ENCODE measurements around the gene RNASE8. TPM values are rescaled to one million over a fixed set of nuclear protein-coding genes. Genes with fewer than 3 reads are reported as not detected.

RNASE8 gene
- total RNA-seq, 2 experiments from 2014 or later = not detected

DNA sequence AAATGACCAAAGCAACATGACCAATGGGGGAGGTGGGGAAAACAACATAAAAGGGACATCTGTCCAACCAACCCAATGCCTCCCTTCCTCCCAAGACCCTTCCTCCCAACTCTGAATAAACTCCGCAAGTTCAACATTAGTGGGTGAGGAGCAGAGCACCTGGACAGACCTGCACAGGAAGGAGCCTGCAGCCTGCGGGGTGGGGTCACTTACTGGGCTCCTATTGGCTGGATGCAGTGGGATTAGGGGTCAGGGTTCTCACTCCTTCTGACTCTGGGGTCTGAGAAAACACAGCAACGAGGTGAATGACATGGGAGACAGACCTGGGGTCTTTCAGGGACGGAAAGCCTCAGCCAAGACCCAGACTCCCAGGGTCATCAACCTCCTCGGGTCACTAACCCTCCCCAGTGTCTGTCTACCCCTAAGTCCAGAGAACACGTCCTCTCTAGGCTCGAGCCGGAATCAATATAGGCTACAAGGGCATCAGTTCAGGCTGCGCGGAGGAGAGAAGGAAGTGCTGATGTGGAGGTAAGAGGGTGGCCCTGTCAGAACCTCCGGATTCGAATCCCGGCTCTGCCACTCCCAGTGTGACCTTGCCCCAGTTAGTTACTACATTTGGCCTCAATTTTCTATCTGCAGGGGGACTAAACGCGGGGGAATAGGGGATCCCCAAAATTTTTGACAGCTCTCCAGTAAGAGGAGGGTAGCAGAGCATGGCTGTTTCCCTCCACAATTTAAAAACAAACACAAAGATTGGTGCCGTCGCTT, 33.6 kb upstream of the RNASE8 start:
- H3K4me3 Mint-ChIP-seq = peak overlapping the region; percentile 78
- ATAC-seq (peak; percentile 40), DNase-seq (peak; percentile 18)
- H3K27ac Mint-ChIP-seq = peak overlapping the region; percentile 41
- intact Hi-C loops (cut with micrococcal nuclease) = no loop called here
- peaks cover 2% of the 10 kb centered on the region for H3K27me3 Mint-ChIP-seq
- CTCF ChIA-PET = interaction anchor here (0.8 to 15.2 kb wide), 9 partner anchors 9 to 81 kb away, joined by 3 to 224 read pairs (median 5); partner anchors contain the start of gene ZNF219
- H3K4me1 Mint-ChIP-seq (ENCODE audit: low read depth) = peaks cover 12% of the 10 kb centered on the region
- no peaks in the 10 kb centered on the region for H3K36me3 Mint-ChIP-seq (ENCODE audit: low read depth)
- TF ChIP-seq, protein P1, sequence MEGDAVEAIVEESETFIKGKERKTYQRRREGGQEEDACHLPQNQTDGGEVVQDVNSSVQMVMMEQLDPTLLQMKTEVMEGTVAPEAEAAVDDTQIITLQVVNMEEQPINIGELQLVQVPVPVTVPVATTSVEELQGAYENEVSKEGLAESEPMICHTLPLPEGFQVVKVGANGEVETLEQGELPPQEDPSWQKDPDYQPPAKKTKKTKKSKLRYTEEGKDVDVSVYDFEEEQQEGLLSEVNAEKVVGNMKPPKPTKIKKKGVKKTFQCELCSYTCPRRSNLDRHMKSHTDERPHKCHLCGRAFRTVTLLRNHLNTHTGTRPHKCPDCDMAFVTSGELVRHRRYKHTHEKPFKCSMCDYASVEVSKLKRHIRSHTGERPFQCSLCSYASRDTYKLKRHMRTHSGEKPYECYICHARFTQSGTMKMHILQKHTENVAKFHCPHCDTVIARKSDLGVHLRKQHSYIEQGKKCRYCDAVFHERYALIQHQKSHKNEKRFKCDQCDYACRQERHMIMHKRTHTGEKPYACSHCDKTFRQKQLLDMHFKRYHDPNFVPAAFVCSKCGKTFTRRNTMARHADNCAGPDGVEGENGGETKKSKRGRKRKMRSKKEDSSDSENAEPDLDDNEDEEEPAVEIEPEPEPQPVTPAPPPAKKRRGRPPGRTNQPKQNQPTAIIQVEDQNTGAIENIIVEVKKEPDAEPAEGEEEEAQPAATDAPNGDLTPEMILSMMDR (IDR thresholded peaks at IDR 0.05) = no peak
- no peaks in the 10 kb centered on the region for H3K9me3 Mint-ChIP-seq
- POLR2A ChIA-PET = interaction anchor here (1.1 to 1.2 kb wide), 3 partner anchors 9 to 79 kb away, joined by 3 to 7 read pairs (median 3); no protein-coding TSS in a partner anchor

DNA sequence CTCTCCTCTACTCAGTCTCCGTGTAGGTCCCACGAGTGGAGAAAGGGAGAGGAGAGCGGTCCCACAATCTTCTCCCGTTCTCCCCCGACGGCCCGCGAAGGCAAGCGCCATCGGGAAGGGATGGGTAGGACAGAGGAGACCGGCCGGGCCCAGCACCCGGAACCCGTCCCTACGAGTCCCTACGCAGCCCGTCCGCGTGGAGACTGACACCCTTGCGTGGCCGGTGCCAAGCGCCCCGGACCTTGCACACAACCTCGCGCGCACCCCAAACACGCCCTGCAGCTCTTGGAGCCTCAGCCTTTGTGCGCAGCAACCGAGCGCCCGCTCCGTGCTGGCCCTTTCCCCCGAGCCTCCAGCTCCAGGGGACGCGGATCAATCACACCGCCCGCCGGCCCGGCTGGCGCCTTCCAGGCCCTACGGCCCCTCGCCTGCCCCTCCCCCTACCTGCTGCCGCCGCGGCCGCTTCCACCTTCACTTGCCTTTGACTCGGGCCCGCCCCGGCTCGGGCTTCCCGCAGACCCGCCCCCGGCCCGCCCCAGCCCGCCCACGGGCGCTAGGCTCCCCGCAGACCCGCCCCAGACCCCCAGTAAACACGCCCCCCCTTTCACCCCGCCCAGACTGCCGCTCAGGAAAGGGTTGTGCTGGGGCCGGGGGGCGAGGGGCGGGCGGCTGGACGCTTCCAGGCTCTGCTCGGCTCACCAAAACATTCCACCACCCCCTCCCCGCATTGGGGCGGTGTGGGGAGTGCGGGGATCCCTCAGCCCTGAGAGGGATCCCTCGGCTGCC, 32.8 kb upstream of the RNASE8 start, which contains the start of gene NDRG2:
NDRG2 (minus strand) TSS at position 477 of the 786 bp plus-strand sequence. CDS start 1,746 bp downstream, outside the sequence.
- CTCF ChIA-PET = interaction anchor here (1.0 to 15.2 kb wide), 4 partner anchors 10 to 80 kb away, joined by 3 to 224 read pairs (median 14); partner anchors contain the start of gene ZNF219

DNA sequence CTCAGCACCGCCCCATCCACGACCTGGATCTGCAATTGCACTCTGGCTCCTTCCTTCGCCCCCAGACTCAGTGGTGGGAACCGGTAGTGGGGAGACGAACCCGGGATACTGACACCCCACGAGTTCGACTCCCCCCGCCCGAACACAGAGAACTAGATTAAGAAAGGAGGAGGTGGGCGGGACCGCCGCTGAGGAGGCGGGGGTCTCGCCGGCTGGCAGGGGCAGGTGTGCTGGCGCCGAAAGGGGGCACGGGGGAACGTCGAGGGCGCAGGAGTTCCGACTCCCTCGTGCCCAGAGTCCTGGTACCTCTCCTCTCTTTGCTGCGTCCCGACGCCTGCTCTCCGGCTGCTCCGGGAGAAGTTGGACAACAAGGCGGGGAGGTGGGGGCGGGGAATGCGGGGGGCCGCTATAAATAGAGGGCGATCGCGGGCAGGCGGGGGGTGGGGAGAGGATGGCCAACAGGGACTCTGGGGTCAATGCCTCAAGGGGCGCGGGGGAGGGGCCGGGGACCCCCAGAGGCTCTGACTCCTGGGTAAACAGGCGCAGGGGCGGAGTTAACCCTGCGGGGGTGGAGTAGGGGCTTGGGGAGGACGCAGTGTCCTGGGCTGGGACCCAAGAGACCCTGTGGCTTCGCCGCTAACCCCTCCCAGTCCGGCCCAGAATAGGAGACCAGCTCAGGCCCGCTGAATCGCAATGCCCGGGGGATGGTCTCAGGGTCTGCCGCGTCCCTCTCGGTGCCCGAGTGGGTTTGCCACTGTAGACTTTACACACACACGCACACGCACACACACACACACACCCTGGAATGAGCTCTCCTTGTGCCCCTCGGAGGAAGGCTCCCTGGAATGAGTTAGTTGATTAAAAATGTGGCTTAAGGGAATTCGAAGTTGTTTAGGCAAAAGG, 32.0 kb upstream of the RNASE8 start:
- ATAC-seq = peak; percentile 41

More for the DNA sequence above, 32.8 kb upstream of the RNASE8 start, which contains the start of gene NDRG2:
- peak within 1 kb of the TSS; percentile 41 for H3K27ac Mint-ChIP-seq
- ATAC-seq (peak; percentile 77), DNase-seq (peak; percentile 73)
- peaks cover 12% of the 10 kb centered on the region for H3K4me1 Mint-ChIP-seq (ENCODE audit: low read depth)
- intact Hi-C loops (cut with micrococcal nuclease) = no loop called here
- POLR2A ChIA-PET = no interaction called here
- H3K27me3 Mint-ChIP-seq = peaks cover 2% of the 10 kb centered on the region
- peak within 1 kb of the TSS; percentile 78 for H3K4me3 Mint-ChIP-seq
- H3K36me3 Mint-ChIP-seq (ENCODE audit: low read depth) = no peaks in the 10 kb centered on the region
- H3K9me3 Mint-ChIP-seq = no peaks in the 10 kb centered on the region
- TF ChIP-seq, protein P1 (IDR thresholded peaks at IDR 0.05) = no peak

DNA sequence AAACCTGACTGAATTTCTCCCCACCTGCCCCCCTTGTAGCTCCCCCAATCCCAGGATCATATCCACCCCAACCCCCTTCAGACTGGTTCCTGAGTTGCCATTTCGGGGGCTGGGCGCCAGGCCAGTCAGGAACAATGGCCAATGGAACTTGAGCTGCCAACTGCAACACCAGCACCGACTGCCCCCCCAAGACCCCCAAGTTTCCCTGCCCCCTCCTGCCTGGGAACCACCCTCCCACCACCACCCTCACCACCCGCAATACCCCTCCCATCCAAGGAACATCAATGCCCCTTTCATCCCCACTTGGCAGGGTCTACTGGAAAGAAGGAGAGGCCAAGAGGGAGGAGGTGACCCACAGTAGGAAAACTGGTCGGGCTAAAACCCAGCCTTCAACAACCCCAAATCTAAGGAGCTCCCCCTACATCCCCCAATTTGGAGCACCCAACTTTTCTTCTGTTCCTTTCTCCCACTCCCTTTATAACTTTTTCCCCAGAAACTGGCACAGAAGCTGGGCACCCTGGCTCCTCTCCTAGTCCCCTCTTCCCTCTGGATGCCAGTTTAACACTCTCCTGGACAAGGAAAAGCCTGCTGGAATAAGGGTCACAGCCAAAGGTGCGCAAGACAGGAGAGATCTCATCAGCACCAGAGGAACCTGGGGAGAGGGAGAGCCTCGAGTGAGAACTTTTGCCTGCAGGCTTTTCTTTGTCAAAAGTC, 31.2 kb upstream of the RNASE8 start:
- intact Hi-C loops (cut with micrococcal nuclease) = no loop called here
- H3K4me1 Mint-ChIP-seq (ENCODE audit: low read depth) = peaks cover 12% of the 10 kb centered on the region
- H3K4me3 Mint-ChIP-seq = no peak overlapping the region
- TF ChIP-seq, protein P1 (IDR thresholded peaks at IDR 0.05) = no peak
- ATAC-seq (no peak), DNase-seq (no peak)
- ChIA-PET CTCF (interaction anchor here (1.0 to 5.4 kb wide), 6 partner anchors 9 to 78 kb away, joined by 3 to 38 read pairs (median 6); no protein-coding TSS in a partner anchor), POLR2A (no interaction called here)
- H3K9me3 Mint-ChIP-seq = no peaks in the 10 kb centered on the region
- no peak overlapping the region for H3K27ac Mint-ChIP-seq
- peaks cover 2% of the 10 kb centered on the region for H3K27me3 Mint-ChIP-seq
- no peaks in the 10 kb centered on the region for H3K36me3 Mint-ChIP-seq (ENCODE audit: low read depth)

More for the DNA sequence above, 32.0 kb upstream of the RNASE8 start:
- TF ChIP-seq, protein P1 (IDR thresholded peaks at IDR 0.05) = no peak
- DNase-seq = no peak
- Mint-ChIP-seq H3K4me3 (peak overlapping the region; percentile 78), H3K9me3 (no peaks in the 10 kb centered on the region), H3K4me1 (ENCODE audit: low read depth) (peaks cover 12% of the 10 kb centered on the region), H3K27me3 (peaks cover 2% of the 10 kb centered on the region), H3K36me3 (ENCODE audit: low read depth) (no peaks in the 10 kb centered on the region), H3K27ac (no peak overlapping the region)
- intact Hi-C loops (cut with micrococcal nuclease) = no loop called here
- ChIA-PET CTCF (interaction anchor here (1.0 to 15.2 kb wide), 9 partner anchors 8 to 78 kb away, joined by 3 to 224 read pairs (median 7); partner anchors contain the start of gene ZNF219), POLR2A (no interaction called here)

Data from activated CD8-positive, alpha-beta T cell treated with anti-CD3 and anti-CD28 coated beads for 36 hours (primary cell).